GM12878 (cell line): ENCODE results near the gene DLG2. TPM values are rescaled to one million over a fixed set of nuclear protein-coding genes. Genes with fewer than 3 reads are reported as not detected.

Experiments used
- ATAC-seq: fragments of 200-7000 bp; cut with Tn5 transposase; 3 replicates; pipeline ENCODE4 v1.9.1; 2020; ENCODE audit warnings: mild to moderate bottlenecking, moderate library complexity
- BruUV-seq: library from RNA; stranded (reverse); fragments of 400-500 nt; replicated peaks from 2 replicates; lab custom pipeline; 2021; lab: Mats Ljungman, UMichigan
- CTCF ChIA-PET: fragments of 300-600 bp; sonication (Branson Sonifier 250); formaldehyde crosslinking; extraction: SDS; loops from one replicate; lab custom pipeline; 2021; ENCODE audit warnings: inconsistent platforms; lab: Yijun Ruan, JAX
- POLR2A ChIA-PET: fragments of 350-600 bp; formaldehyde crosslinking; extraction: SDS; loops from one replicate; lab custom pipeline; 2021; ENCODE audit warnings: inconsistent platforms; lab: Charles Lee
- RAD21 ChIA-PET: fragments of 300-600 bp; sonication (Branson Sonifier 250); formaldehyde crosslinking; loops from one replicate; lab custom pipeline; 2023; ENCODE audit warnings: antibody characterized with exemption; ENCODE audit not compliant: unreplicated experiment; lab: Charles Lee
- SMC1A ChIA-PET: fragments of 300-600 bp; sonication (Branson Sonifier 250); formaldehyde crosslinking; loops from one replicate; lab custom pipeline; 2023; ENCODE audit not compliant: unreplicated experiment, uncharacterized antibody; lab: Charles Lee
- DNase-seq: peaks from one replicate; pipeline ENCODE4 v3.0.0-alpha.2; 2011; ENCODE audit warnings: low read depth, low spot score
- FAIRE-seq: peaks from 3 replicates; lab custom pipeline; 2011; peaks lifted over from hg19 to GRCh38; lab: Jason Lieb, UNC
- H2AFZ ChIP-seq: 2 replicates; pipeline ENCODE4 v1.6.0; 2011; ENCODE audit warnings: low read depth, low read length, control low read depth; ENCODE audit not compliant: control insufficient read depth
- H3K27ac ChIP-seq: 2 replicates; pipeline ENCODE4 v1.5.1; 2011; ENCODE audit warnings: control low read depth; ENCODE audit not compliant: control insufficient read depth, insufficient read depth
- H3K27me3 ChIP-seq, 2 experiments: replicated peaks in 1 of 2; 2 replicates each; pipeline versions ENCODE4 v1.6.0 to v1.6.1; 2011; ENCODE audit warnings: low read length in 1 of 2; ENCODE audit not compliant: control insufficient read depth in 2 of 2, insufficient read depth in 2 of 2
- H3K36me3 ChIP-seq, 2 experiments: 2 replicates each; pipeline ENCODE4 v1.5.1; 2011; ENCODE audit warnings: low read length in 1 of 2; ENCODE audit not compliant: control insufficient read depth in 2 of 2, insufficient read depth in 2 of 2
- H3K4me1 ChIP-seq: 2 replicates; pipeline ENCODE4 v1.6.1; 2011; ENCODE audit warnings: mild to moderate bottlenecking, low read length, moderate library complexity, mixed read lengths; ENCODE audit not compliant: control insufficient read depth, insufficient read depth
- H3K4me2 ChIP-seq: 2 replicates; pipeline ENCODE4 v1.6.0; 2011; ENCODE audit warnings: control low read depth; ENCODE audit not compliant: control insufficient read depth, insufficient read depth
- H3K4me3 ChIP-seq: fragments of 200-600 bp; sonication (generic); 2 replicates; pipeline ENCODE4 v1.5.1; 2016
- H3K79me2 ChIP-seq: 2 replicates; pipeline ENCODE4 v1.6.0; 2011; ENCODE audit warnings: low read length; ENCODE audit not compliant: control insufficient read depth, insufficient read depth
- H3K9ac ChIP-seq: 2 replicates; pipeline ENCODE4 v1.8.0; 2011; ENCODE audit warnings: low read length, control low read depth, mixed read lengths; ENCODE audit not compliant: control insufficient read depth, insufficient read depth
- H3K9me3 ChIP-seq: replicated peaks from 3 replicates; pipeline ENCODE4 v1.5.1; 2011; ENCODE audit warnings: mild to moderate bottlenecking, low read length; ENCODE audit not compliant: control insufficient read depth, insufficient read depth
- H4K20me1 ChIP-seq: 2 replicates; pipeline ENCODE4 v1.6.0; 2011; ENCODE audit not compliant: control insufficient read depth, insufficient read depth
- ATF7 ChIP-seq: fragments of 450-650 bp; IDR thresholded peaks from 2 replicates; pipeline ENCODE4 v1.6.1; 2016; ENCODE audit warnings: low read depth, mild to moderate bottlenecking
- CEBPB ChIP-seq, 2 experiments: fragments of 150-350 bp in 1 of 2; IDR thresholded peaks; 2 replicates each; pipeline ENCODE4 v1.6.1; 2012 to 2014; ENCODE audit warnings: low read depth in 2 of 2, low read length in 2 of 2, borderline replicate concordance in 1 of 2, inconsistent platforms in 1 of 2
- ELK1 ChIP-seq: IDR thresholded peaks from 2 replicates; pipeline ENCODE4 v1.6.1; 2012; ENCODE audit warnings: low read depth, low read length, improper control_type of control experiment
- JUND ChIP-seq: IDR thresholded peaks from 2 replicates; pipeline ENCODE4 v1.6.1; 2012; ENCODE audit warnings: low read depth, mild to moderate bottlenecking, low read length, improper control_type of control experiment, moderate library complexity
- MYB ChIP-seq: fragments of 150-350 bp; IDR thresholded peaks from 2 replicates; pipeline ENCODE4 v1.6.1; 2014; ENCODE audit warnings: mild to moderate bottlenecking, low read depth, low read length, borderline replicate concordance
- NR2F1 ChIP-seq: fragments of 450-650 bp; conservative IDR thresholded peaks from 2 replicates; pipeline ENCODE4 v1.6.1; 2017; ENCODE audit warnings: mild to moderate bottlenecking
- SPI1 ChIP-seq: IDR thresholded peaks from 2 replicates; pipeline ENCODE4 v1.6.1; 2011; ENCODE audit warnings: low read depth, mild to moderate bottlenecking, low read length, moderate library complexity, borderline replicate concordance; ENCODE audit not compliant: insufficient read depth
- SUPT20H ChIP-seq: IDR thresholded peaks from 2 replicates; pipeline ENCODE4 v1.6.1; 2011; ENCODE audit warnings: low read depth, mild to moderate bottlenecking, low read length, moderate library complexity, borderline replicate concordance; ENCODE audit not compliant: control insufficient read depth
- WGBS: methylation state at CpG from one replicate; pipeline ENCODE4 v1.1.6; 2016; ENCODE audit warnings: low lambda C conversion rate; ENCODE audit not compliant: insufficient replicate concordance, insufficient coverage; ENCODE audit errors: missing lambda C conversion rate; 5-methylcytosine and 5-hydroxymethylcytosine counted together
- in situ Hi-C: fragments of 300-500 bp; cut with MboI; formaldehyde crosslinking; loops from 9 replicates; pipeline ENCODE4 v1.14.3; 2018; ENCODE audit warnings: mixed read lengths
- intact Hi-C: fragments of 100-400 bp; cut with micrococcal nuclease; formaldehyde crosslinking; loops from one replicate; pipeline ENCODE4 v1.14.2; 2022; ENCODE audit not compliant: unreplicated experiment
- polyA plus RNA-seq, 11 experiments: library from polyadenylated mRNA; depleted of rRNA in 4 of 11; unstranded in 6 of 11; stranded (reverse) in 5 of 11; fragments of >200 nt; fragmentation: Nextera tagmentation in 4 of 11; fragmentation: Illumina TruSeq in 1 of 11; extraction: Ambion mirVana in 4 of 11; extraction: Trizol in 1 of 11; gene quantifications; 1 replicate in 1 of 11; 2 replicates in 10 of 11; pipeline versions ENCODE4 v1.2.1 to v1.2.3, GENCODE V29; 2011 to 2016; ENCODE audit warnings: inconsistent platforms in 2 of 11, missing spikeins in 2 of 11, low read depth in 1 of 11
- total RNA-seq, 4 experiments: library from RNA; depleted of rRNA in 3 of 4; stranded (reverse); fragments of >200 nt in 3 of 4; fragmentation: Illumina TruSeq in 1 of 4; extraction: Trizol in 1 of 4; gene quantifications; 2 replicates each; pipeline versions ENCODE4 v1.2.1 to v1.2.3, GENCODE V29; 2013 to 2021

Gene DLG2
- total and polyA plus RNA-seq, 10 of the 15 experiments (the other 5 are each of a cell fraction or from before 2014, with no cell fraction given): 0.09 to 0.98 (median 0.35) TPM

- no TSS peak for BruUV-seq
- ChIA-PET RAD21 (no interaction called here), POLR2A (no interaction called here), SMC1A (no interaction called here), CTCF (no interaction called here)
- Histone ChIP-seq H2AFZ (no peak overlapping the region), H3K27me3 (no peaks in the 10 kb centered on the region), H3K9ac (no peak overlapping the region), H3K27ac (no peak overlapping the region), H3K4me3 (no peak overlapping the region), H4K20me1 (no peaks in the 10 kb centered on the region), H3K79me2 (no peaks in the 10 kb centered on the region), H3K4me1 (no peaks in the 10 kb centered on the region), H3K9me3 (no peaks in the 10 kb centered on the region), H3K4me2 (no peak overlapping the region), H3K36me3 (no peaks in the 10 kb centered on the region)
- DNase-seq (no peak), FAIRE-seq (no peak), ATAC-seq (no peak)
- in situ Hi-C loops (no loop called here), intact Hi-C loops (no loop called here)
- TF ChIP-seq MYB (no peak), SUPT20H (no peak), JUND (no peak), ATF7 (no peak), CEBPB (IDR thresholded peaks at IDR 0.05; ENCODE audit: borderline replicate concordance in 1 of 2, low read depth in 2 of 2, low read length in 2 of 2) (no peak), SPI1 (peak; percentile 43; the same call in 1 of the 2 replicates), ELK1 (no peak)
These were observed 109.9 kb downstream of the DLG2 start for GRCh38 chr11:85517272-85517671.

- no TSS peak for BruUV-seq
- H3K27me3 ChIP-seq: no peaks in the 10 kb centered on the region
- ATAC-seq: peak; percentile 36; the same call in 2 of the 3 replicates
- no peak overlapping the region for H3K9ac ChIP-seq
- H2AFZ ChIP-seq: no peak overlapping the region
- TF ChIP-seq NR2F1 (no peak), SPI1 (0 out of 2 replicates have a peak, but pooled peaks have one; percentile 23)
- TF ChIP-seq, all 136 proteins: peak for 1
- Histone ChIP-seq H3K4me2 (no peak overlapping the region), H3K79me2 (no peaks in the 10 kb centered on the region), H4K20me1 (no peaks in the 10 kb centered on the region), H3K27ac (no peak overlapping the region), H3K4me1 (no peaks in the 10 kb centered on the region), H3K36me3 (no peaks in the 10 kb centered on the region), H3K4me3 (no peak overlapping the region), H3K9me3 (no peaks in the 10 kb centered on the region)
- intact Hi-C loops: no loop called here
- in situ Hi-C loops: no loop called here
- no peak for FAIRE-seq
- DNase-seq: no peak
- ChIA-PET POLR2A (no interaction called here), RAD21 (no interaction called here), SMC1A (interaction anchor here (0.8 kb wide), 1 partner anchor 12 kb away, joined by 3 read pairs; no protein-coding TSS in a partner anchor), CTCF (no interaction called here)
- 17% methylated on average over 5 of the region's 5 CpGs for WGBS
These were observed 131.2 kb downstream of the DLG2 start for GRCh38 chr11:85495918-85496317.
